ENCODE measurements around the gene CFAP410.

The CFAP410 gene

GRCh38 chr21:44328242-44328895 lies 10.8 kb downstream of the CFAP410 start:
- TF ChIP-seq ESRRG (CRISPR knock-in tag; IDR thresholded peaks at IDR 0.05) (no peak), ISL1 (CRISPR knock-in tag; IDR thresholded peaks at IDR 0.05) (no peak), ZNF8 (CRISPR knock-in tag; IDR thresholded peaks at IDR 0.05) (no peak), RARB (CRISPR knock-in tag; IDR thresholded peaks at IDR 0.05) (no peak), TCF4 (CRISPR knock-in tag; IDR thresholded peaks at IDR 0.05; ENCODE audit: borderline replicate concordance) (no peak), ARNTL (CRISPR knock-in tag; IDR thresholded peaks at IDR 0.05; ENCODE audit: borderline replicate concordance, low read depth) (no peak), CREB5 (CRISPR knock-in tag; IDR thresholded peaks at IDR 0.05; ENCODE audit: low read depth) (no peak), ZFP3 (CRISPR knock-in tag; IDR thresholded peaks at IDR 0.05) (no peak), ZNF70 (CRISPR knock-in tag; IDR thresholded peaks at IDR 0.05) (no peak), POU6F1 (CRISPR knock-in tag; IDR thresholded peaks at IDR 0.05; ENCODE audit: borderline replicate concordance, low read depth) (no peak), ZNF565 (CRISPR knock-in tag; conservative IDR thresholded peaks at IDR 0.05; ENCODE audit: low read depth) (no peak), TOX (CRISPR knock-in tag; IDR thresholded peaks at IDR 0.05; ENCODE audit: borderline replicate concordance) (no peak), BACH2 (CRISPR knock-in tag; IDR thresholded peaks at IDR 0.05; ENCODE audit: borderline replicate concordance) (no peak), CSDC2 (CRISPR knock-in tag; IDR thresholded peaks at IDR 0.05) (no peak)
- no peak for ATAC-seq

DNA sequence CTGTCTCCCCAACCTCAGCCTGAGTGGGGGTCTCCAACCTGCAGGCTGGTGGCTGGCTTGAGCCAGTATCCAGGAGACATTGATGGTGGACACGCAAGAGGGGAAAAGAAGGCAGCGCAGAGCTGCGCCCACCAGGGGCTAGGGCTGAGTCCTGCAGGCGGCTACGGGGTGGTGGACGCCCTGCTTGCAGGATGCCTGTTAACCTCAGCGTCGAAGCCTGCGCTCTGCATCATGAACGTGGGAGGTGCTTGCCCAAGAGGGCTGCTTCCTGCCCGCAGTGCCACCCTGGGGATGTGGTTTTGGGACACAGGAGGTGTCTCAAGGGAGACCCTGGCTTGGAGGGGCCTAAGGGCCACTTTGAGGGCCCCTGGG lies 11.6 kb downstream of the CFAP410 start:
- TF ChIP-seq ZNF565 (CRISPR knock-in tag; conservative IDR thresholded peaks at IDR 0.05; ENCODE audit: low read depth) (no peak), ZC3H10 (CRISPR knock-in tag; IDR thresholded peaks at IDR 0.05) (no peak), ZFP3 (CRISPR knock-in tag; IDR thresholded peaks at IDR 0.05) (no peak), SNAI2 (CRISPR knock-in tag; IDR thresholded peaks at IDR 0.05) (no peak), POU6F1 (CRISPR knock-in tag; IDR thresholded peaks at IDR 0.05; ENCODE audit: borderline replicate concordance, low read depth) (no peak), ARNTL (CRISPR knock-in tag; IDR thresholded peaks at IDR 0.05; ENCODE audit: borderline replicate concordance, low read depth) (no peak), CSDC2 (CRISPR knock-in tag; IDR thresholded peaks at IDR 0.05) (no peak), ZFP30 (CRISPR knock-in tag; IDR thresholded peaks at IDR 0.05) (no peak), CREB5 (CRISPR knock-in tag; IDR thresholded peaks at IDR 0.05; ENCODE audit: low read depth) (no peak), TCF4 (CRISPR knock-in tag; IDR thresholded peaks at IDR 0.05; ENCODE audit: borderline replicate concordance) (no peak), PPARA (CRISPR knock-in tag; IDR thresholded peaks at IDR 0.05; ENCODE audit: borderline replicate concordance) (no peak), ZNF70 (CRISPR knock-in tag; IDR thresholded peaks at IDR 0.05) (no peak)
- TF ChIP-seq, protein P1, sequence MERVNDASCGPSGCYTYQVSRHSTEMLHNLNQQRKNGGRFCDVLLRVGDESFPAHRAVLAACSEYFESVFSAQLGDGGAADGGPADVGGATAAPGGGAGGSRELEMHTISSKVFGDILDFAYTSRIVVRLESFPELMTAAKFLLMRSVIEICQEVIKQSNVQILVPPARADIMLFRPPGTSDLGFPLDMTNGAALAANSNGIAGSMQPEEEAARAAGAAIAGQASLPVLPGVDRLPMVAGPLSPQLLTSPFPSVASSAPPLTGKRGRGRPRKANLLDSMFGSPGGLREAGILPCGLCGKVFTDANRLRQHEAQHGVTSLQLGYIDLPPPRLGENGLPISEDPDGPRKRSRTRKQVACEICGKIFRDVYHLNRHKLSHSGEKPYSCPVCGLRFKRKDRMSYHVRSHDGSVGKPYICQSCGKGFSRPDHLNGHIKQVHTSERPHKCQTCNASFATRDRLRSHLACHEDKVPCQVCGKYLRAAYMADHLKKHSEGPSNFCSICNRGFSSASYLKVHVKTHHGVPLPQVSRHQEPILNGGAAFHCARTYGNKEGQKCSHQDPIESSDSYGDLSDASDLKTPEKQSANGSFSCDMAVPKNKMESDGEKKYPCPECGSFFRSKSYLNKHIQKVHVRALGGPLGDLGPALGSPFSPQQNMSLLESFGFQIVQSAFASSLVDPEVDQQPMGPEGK (CRISPR knock-in tag; IDR thresholded peaks at IDR 0.05; ENCODE audit: borderline replicate concordance), result no peak
- no peak for ATAC-seq

- ATAC-seq, result no peak
- no peak for TF ChIP-seq ISL1 (CRISPR knock-in tag; IDR thresholded peaks at IDR 0.05)
- no peak for TF ChIP-seq ESRRG (CRISPR knock-in tag; IDR thresholded peaks at IDR 0.05)
- TF ChIP-seq ZC3H10 (CRISPR knock-in tag; IDR thresholded peaks at IDR 0.05), result no peak
- TF ChIP-seq ZFP3 (CRISPR knock-in tag; IDR thresholded peaks at IDR 0.05), result no peak
- no peak for TF ChIP-seq BACH2 (CRISPR knock-in tag; IDR thresholded peaks at IDR 0.05; ENCODE audit: borderline replicate concordance)
- no peak for TF ChIP-seq OSR1 (CRISPR knock-in tag; IDR thresholded peaks at IDR 0.05)
- no peak for TF ChIP-seq ZNF8 (CRISPR knock-in tag; IDR thresholded peaks at IDR 0.05)
- TF ChIP-seq CSDC2 (CRISPR knock-in tag; IDR thresholded peaks at IDR 0.05), result no peak
- TF ChIP-seq, protein P2, sequence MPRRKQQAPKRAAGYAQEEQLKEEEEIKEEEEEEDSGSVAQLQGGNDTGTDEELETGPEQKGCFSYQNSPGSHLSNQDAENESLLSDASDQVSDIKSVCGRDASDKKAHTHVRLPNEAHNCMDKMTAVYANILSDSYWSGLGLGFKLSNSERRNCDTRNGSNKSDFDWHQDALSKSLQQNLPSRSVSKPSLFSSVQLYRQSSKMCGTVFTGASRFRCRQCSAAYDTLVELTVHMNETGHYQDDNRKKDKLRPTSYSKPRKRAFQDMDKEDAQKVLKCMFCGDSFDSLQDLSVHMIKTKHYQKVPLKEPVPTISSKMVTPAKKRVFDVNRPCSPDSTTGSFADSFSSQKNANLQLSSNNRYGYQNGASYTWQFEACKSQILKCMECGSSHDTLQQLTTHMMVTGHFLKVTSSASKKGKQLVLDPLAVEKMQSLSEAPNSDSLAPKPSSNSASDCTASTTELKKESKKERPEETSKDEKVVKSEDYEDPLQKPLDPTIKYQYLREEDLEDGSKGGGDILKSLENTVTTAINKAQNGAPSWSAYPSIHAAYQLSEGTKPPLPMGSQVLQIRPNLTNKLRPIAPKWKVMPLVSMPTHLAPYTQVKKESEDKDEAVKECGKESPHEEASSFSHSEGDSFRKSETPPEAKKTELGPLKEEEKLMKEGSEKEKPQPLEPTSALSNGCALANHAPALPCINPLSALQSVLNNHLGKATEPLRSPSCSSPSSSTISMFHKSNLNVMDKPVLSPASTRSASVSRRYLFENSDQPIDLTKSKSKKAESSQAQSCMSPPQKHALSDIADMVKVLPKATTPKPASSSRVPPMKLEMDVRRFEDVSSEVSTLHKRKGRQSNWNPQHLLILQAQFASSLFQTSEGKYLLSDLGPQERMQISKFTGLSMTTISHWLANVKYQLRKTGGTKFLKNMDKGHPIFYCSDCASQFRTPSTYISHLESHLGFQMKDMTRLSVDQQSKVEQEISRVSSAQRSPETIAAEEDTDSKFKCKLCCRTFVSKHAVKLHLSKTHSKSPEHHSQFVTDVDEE (CRISPR knock-in tag; IDR thresholded peaks at IDR 0.05), result no peak
- no peak for TF ChIP-seq GLIS3 (CRISPR knock-in tag; IDR thresholded peaks at IDR 0.05)
- no peak for TF ChIP-seq TOX (CRISPR knock-in tag; IDR thresholded peaks at IDR 0.05; ENCODE audit: borderline replicate concordance)
- TF ChIP-seq, protein P1 (CRISPR knock-in tag; IDR thresholded peaks at IDR 0.05; ENCODE audit: borderline replicate concordance), result no peak
- TF ChIP-seq ZNF565 (CRISPR knock-in tag; conservative IDR thresholded peaks at IDR 0.05; ENCODE audit: low read depth), result no peak
Observed at GRCh38 chr21:44326716-44327602, 12.2 kb downstream of the CFAP410 start.
